Measurements from ENCODE around the gene CDKAL1.

Gene CDKAL1

GRCh38 chr6:20877008-20877937 is 343.0 kb downstream of the CDKAL1 start:
- TF ChIP-seq TAF1 (IDR thresholded peaks at IDR 0.05; ENCODE audit: borderline replicate concordance, insufficient read depth, low read length) = peak; percentile 54; the same call in 1 of the 2 replicates
- TF ChIP-seq SIN3A (IDR thresholded peaks at IDR 0.05; ENCODE audit: borderline replicate concordance, insufficient read depth, low read length) = peak; percentile 69; the same call in 1 of the 2 replicates
- no peak for TF ChIP-seq REST (IDR thresholded peaks at IDR 0.05; ENCODE audit: insufficient read depth in 1 of 2, low read depth in 2 of 2, low read length in 2 of 2)
- TF ChIP-seq POLR2AphosphoS5 (IDR thresholded peaks at IDR 0.05; ENCODE audit: low read depth, low read length) = no peak
- no peak for TF ChIP-seq FOXP2 (optimal IDR thresholded peaks at IDR 0.05; ENCODE audit: borderline replicate concordance, extremely low read depth, extremely low read length, insufficient read depth)

- no peak for TF ChIP-seq FOXP2 (optimal IDR thresholded peaks at IDR 0.05; ENCODE audit: borderline replicate concordance, extremely low read depth, extremely low read length, insufficient read depth)
- no peak for TF ChIP-seq TAF1 (IDR thresholded peaks at IDR 0.05; ENCODE audit: borderline replicate concordance, insufficient read depth, low read length)
- TF ChIP-seq REST (IDR thresholded peaks at IDR 0.05; ENCODE audit: insufficient read depth in 1 of 2, low read depth in 2 of 2, low read length in 2 of 2) = no peak
- TF ChIP-seq SIN3A (IDR thresholded peaks at IDR 0.05; ENCODE audit: borderline replicate concordance, insufficient read depth, low read length) = no peak
- no peak for TF ChIP-seq POLR2AphosphoS5 (IDR thresholded peaks at IDR 0.05; ENCODE audit: low read depth, low read length)
Observed at GRCh38 chr6:20879121-20879520, 344.9 kb downstream of the CDKAL1 start.

- no peak for TF ChIP-seq POLR2AphosphoS5 (IDR thresholded peaks at IDR 0.05; ENCODE audit: low read depth, low read length)
- TF ChIP-seq TAF1 (IDR thresholded peaks at IDR 0.05; ENCODE audit: borderline replicate concordance, insufficient read depth, low read length) = no peak
- TF ChIP-seq FOXP2 (optimal IDR thresholded peaks at IDR 0.05; ENCODE audit: borderline replicate concordance, extremely low read depth, extremely low read length, insufficient read depth) = no peak
- TF ChIP-seq REST (IDR thresholded peaks at IDR 0.05; ENCODE audit: insufficient read depth in 1 of 2, low read depth in 2 of 2, low read length in 2 of 2) = no peak
- no peak for TF ChIP-seq SIN3A (IDR thresholded peaks at IDR 0.05; ENCODE audit: borderline replicate concordance, insufficient read depth, low read length)
Observed at GRCh38 chr6:20879526-20879925, 345.3 kb downstream of the CDKAL1 start.

- TF ChIP-seq SIN3A (IDR thresholded peaks at IDR 0.05; ENCODE audit: borderline replicate concordance, insufficient read depth, low read length) (no peak), FOXP2 (optimal IDR thresholded peaks at IDR 0.05; ENCODE audit: borderline replicate concordance, extremely low read depth, extremely low read length, insufficient read depth) (no peak), REST (IDR thresholded peaks at IDR 0.05; ENCODE audit: insufficient read depth in 1 of 2, low read depth in 2 of 2, low read length in 2 of 2) (no peak), TAF1 (IDR thresholded peaks at IDR 0.05; ENCODE audit: borderline replicate concordance, insufficient read depth, low read length) (no peak), POLR2AphosphoS5 (IDR thresholded peaks at IDR 0.05; ENCODE audit: low read depth, low read length) (no peak)
Observed at GRCh38 chr6:20881365-20881764, 347.1 kb downstream of the CDKAL1 start.
